HEK293T (cell line): ENCODE results near the gene FOXP4.

Experiments used
- CTCF ChIA-PET: fragments of 350-600 bp; formaldehyde crosslinking; extraction: SDS; loops from one replicate; lab custom pipeline; 2021; ENCODE audit warnings: antibody characterized with exemption, inconsistent platforms; lab: Yijun Ruan, JAX
- POLR2A ChIA-PET: fragments of 350-600 bp; formaldehyde crosslinking; extraction: SDS; loops from one replicate; lab custom pipeline; 2020; ENCODE audit warnings: antibody characterized with exemption, inconsistent platforms; lab: Yijun Ruan, JAX
- DNase-seq: peaks from one replicate; pipeline ENCODE4 v3.0.0; 2012; ENCODE audit warnings: mixed read lengths; ENCODE audit errors: extremely low spot score
- ARNT ChIP-seq: fragments of 450-650 bp; IDR thresholded peaks from 2 replicates; pipeline ENCODE4 v1.6.1; 2017; ENCODE audit warnings: mild to moderate bottlenecking
- BHLHE40 ChIP-seq: fragments of 450-650 bp; IDR thresholded peaks from 2 replicates; pipeline ENCODE4 v1.6.1; 2016; ENCODE audit warnings: mild to moderate bottlenecking, moderate library complexity, borderline replicate concordance
- CTBP1 ChIP-seq: fragments of 450-650 bp; IDR thresholded peaks from 2 replicates; pipeline ENCODE4 v1.6.1; 2016; ENCODE audit warnings: borderline replicate concordance
- ELF4 ChIP-seq: fragments of 450-650 bp; IDR thresholded peaks from 2 replicates; pipeline ENCODE4 v1.6.1; 2017; ENCODE audit warnings: antibody characterized with exemption
- FOXA1 ChIP-seq: fragments of 450-650 bp; IDR thresholded peaks from 2 replicates; pipeline ENCODE4 v1.6.1; 2016; ENCODE audit warnings: mild to moderate bottlenecking
- FOXK2 ChIP-seq: fragments of 450-650 bp; IDR thresholded peaks from 2 replicates; pipeline ENCODE4 v1.6.1; 2016; ENCODE audit warnings: mild to moderate bottlenecking
- FOXM1 ChIP-seq: fragments of 450-650 bp; IDR thresholded peaks from 2 replicates; pipeline ENCODE4 v1.6.1; 2017; ENCODE audit warnings: mild to moderate bottlenecking, borderline replicate concordance
- HDGF ChIP-seq: fragments of 450-650 bp; IDR thresholded peaks from 2 replicates; pipeline ENCODE4 v1.6.1; 2017; ENCODE audit warnings: antibody characterized with exemption, borderline replicate concordance
- L3MBTL2 ChIP-seq: fragments of 450-650 bp; conservative IDR thresholded peaks from 2 replicates; pipeline ENCODE4 v1.6.1; 2016; ENCODE audit warnings: mild to moderate bottlenecking
- LEF1 ChIP-seq: fragments of 450-650 bp; IDR thresholded peaks from 2 replicates; pipeline ENCODE4 v1.6.1; 2017; ENCODE audit warnings: mild to moderate bottlenecking, borderline replicate concordance
- NFRKB ChIP-seq: fragments of 450-650 bp; IDR thresholded peaks from 2 replicates; pipeline ENCODE4 v1.6.1; 2016; ENCODE audit warnings: mild to moderate bottlenecking, moderate library complexity
- PKNOX1 ChIP-seq: fragments of 450-650 bp; IDR thresholded peaks from 2 replicates; pipeline ENCODE4 v1.6.1; 2016
- SP1 ChIP-seq: fragments of 450-650 bp; IDR thresholded peaks from 2 replicates; pipeline ENCODE4 v1.6.1; 2017
- SUZ12 ChIP-seq: fragments of 450-650 bp; IDR thresholded peaks from 2 replicates; pipeline ENCODE4 v1.6.1; 2016; ENCODE audit warnings: mild to moderate bottlenecking
- TARDBP ChIP-seq: fragments of 450-650 bp; IDR thresholded peaks from 2 replicates; pipeline ENCODE4 v1.6.1; 2016
- ZNF384 ChIP-seq: fragments of 450-650 bp; IDR thresholded peaks from 2 replicates; pipeline ENCODE4 v1.6.1; 2016

Gene FOXP4

GRCh38 chr6:41598670-41599014, 52.5 kb downstream of the FOXP4 start:
- TF ChIP-seq SUZ12, result no peak
- no peak for TF ChIP-seq ELF4
- no peak for TF ChIP-seq LEF1
- TF ChIP-seq BHLHE40, result no peak
- no peak for TF ChIP-seq SP1
- no peak for TF ChIP-seq L3MBTL2
- no peak for TF ChIP-seq CTBP1
- TF ChIP-seq ARNT, result no peak
- no peak for TF ChIP-seq ZNF384
- no peak for TF ChIP-seq FOXM1
- TF ChIP-seq TARDBP, result no peak
- TF ChIP-seq HDGF, result no peak
- TF ChIP-seq FOXK2, result no peak
- DNase-seq, result no peak
- POLR2A ChIA-PET, result no interaction called here
- CTCF ChIA-PET, result no interaction called here

- CTCF ChIA-PET, result no interaction called here
- no peak for DNase-seq
- TF ChIP-seq HDGF (no peak), FOXM1 (no peak), TARDBP (no peak), NFRKB (no peak), L3MBTL2 (no peak), ELF4 (no peak), ZNF384 (no peak), ARNT (no peak), PKNOX1 (no peak), SUZ12 (no peak), FOXK2 (no peak), FOXA1 (no peak), CTBP1 (no peak), SP1 (no peak), LEF1 (no peak), BHLHE40 (no peak)
- POLR2A ChIA-PET, result no interaction called here
Observed at GRCh38 chr6:41599015-41599851, 53.1 kb downstream of the FOXP4 start.

GRCh38 chr6:41599852-41600445, 53.8 kb downstream of the FOXP4 start:
- CTCF ChIA-PET, result interaction anchor here (1.2 kb wide), 1 partner anchor 232 kb away, joined by 3 read pairs; no protein-coding TSS in a partner anchor
- DNase-seq, result no peak
- POLR2A ChIA-PET, result no interaction called here
- TF ChIP-seq FOXK2, result no peak
- TF ChIP-seq FOXA1, result no peak
- no peak for TF ChIP-seq ELF4
- no peak for TF ChIP-seq ZNF384
- no peak for TF ChIP-seq NFRKB

- DNase-seq, result no peak
- TF ChIP-seq PKNOX1 (no peak), FOXA1 (no peak), HDGF (no peak), TARDBP (no peak), FOXK2 (no peak), ELF4 (no peak), ARNT (no peak), SP1 (no peak), BHLHE40 (no peak)
- POLR2A ChIA-PET, result no interaction called here
- CTCF ChIA-PET, result interaction anchor here (1.2 kb wide), 1 partner anchor 233 kb away, joined by 3 read pairs; no protein-coding TSS in a partner anchor
Observed at GRCh38 chr6:41600499-41601247, 54.5 kb downstream of the FOXP4 start.

- DNase-seq, result no peak
- ChIA-PET POLR2A (no interaction called here), CTCF (interaction anchor here (1.2 to 2.8 kb wide), 2 partner anchors 84 to 233 kb away, joined by 3 to 49 read pairs; no protein-coding TSS in a partner anchor)
- TF ChIP-seq FOXA1, result no peak
- no peak for TF ChIP-seq SUZ12
- no peak for TF ChIP-seq CTBP1
- no peak for TF ChIP-seq L3MBTL2
- no peak for TF ChIP-seq ZNF384
Observed at GRCh38 chr6:41601248-41601549, 55.0 kb downstream of the FOXP4 start.

GRCh38 chr6:41602422-41602743, 56.2 kb downstream of the FOXP4 start:
- CTCF ChIA-PET, result interaction anchor here (0.6 to 2.8 kb wide), 23 partner anchors 9 to 324 kb away, joined by 3 to 49 read pairs (median 4); partner anchors contain the start of gene TOMM6
- TF ChIP-seq SUZ12 (no peak), LEF1 (no peak), FOXA1 (no peak), ZNF384 (no peak), PKNOX1 (no peak), TARDBP (no peak), NFRKB (no peak), L3MBTL2 (no peak), BHLHE40 (no peak), HDGF (no peak), FOXK2 (no peak), SP1 (no peak)
- POLR2A ChIA-PET, result interaction anchor here (1.2 to 1.4 kb wide), 2 partner anchors 78 to 80 kb away, joined by 3 to 6 read pairs; no protein-coding TSS in a partner anchor
- DNase-seq, result no peak
